HepG2 (cell line): Measurements from ENCODE around the gene C9orf50. TPM values are rescaled to one million over a fixed set of nuclear protein-coding genes. Genes with fewer than 3 reads are reported as not detected.

Source experiments
- AHR ChIP-seq: IDR thresholded peaks from 2 replicates; pipeline ENCODE4 v1.6.1; 2018; ENCODE audit warnings: missing genetic modification reagents, missing compliant biosample characterization
- BHLHE40 ChIP-seq: IDR thresholded peaks from 2 replicates; pipeline ENCODE4 v1.6.1; 2011; ENCODE audit warnings: low read length, improper control_type of control experiment
- HDAC6 ChIP-seq: fragments of 200-600 bp; sonication (generic); IDR thresholded peaks from 2 replicates; pipeline ENCODE4 v1.7.0; 2017; ENCODE audit warnings: mild to moderate bottlenecking, antibody characterized with exemption, low read length, low read depth
- KMT2B ChIP-seq: IDR thresholded peaks from 2 replicates; pipeline ENCODE4 v1.6.1; 2016; ENCODE audit warnings: missing genetic modification reagents, missing compliant biosample characterization
- NCOA2 ChIP-seq: sonication (generic); formaldehyde crosslinking; IDR thresholded peaks from 2 replicates; pipeline ENCODE4 v1.8.0; 2022; ENCODE audit warnings: inconsistent platforms
- NFYB ChIP-seq: sonication (generic); formaldehyde crosslinking; IDR thresholded peaks from 2 replicates; pipeline ENCODE4 v1.4.0; 2020; ENCODE audit warnings: missing genetic modification reagents
- RARA ChIP-seq: IDR thresholded peaks from 2 replicates; pipeline ENCODE4 v1.6.1; 2016; ENCODE audit warnings: missing genetic modification reagents, missing compliant biosample characterization
- SMAD1 ChIP-seq: sonication (generic); formaldehyde crosslinking; IDR thresholded peaks from 2 replicates; pipeline ENCODE4 v1.4.0; 2020; ENCODE audit warnings: missing genetic modification reagents, low read depth, mild to moderate bottlenecking, borderline replicate concordance
- ZNF317 ChIP-seq: sonication (generic); formaldehyde crosslinking; IDR thresholded peaks from 2 replicates; pipeline ENCODE4 v1.5.0; 2020; ENCODE audit warnings: mild to moderate bottlenecking, missing genetic modification reagents
- ZNF451 ChIP-seq: sonication (generic); formaldehyde crosslinking; IDR thresholded peaks from 2 replicates; pipeline ENCODE4 v1.5.0; 2020; ENCODE audit warnings: mild to moderate bottlenecking, missing genetic modification reagents
- ZNF557 ChIP-seq: sonication (generic); formaldehyde crosslinking; IDR thresholded peaks from 2 replicates; pipeline ENCODE4 v1.4.0; 2020; ENCODE audit warnings: missing genetic modification reagents
- ZNF792 ChIP-seq: IDR thresholded peaks from 2 replicates; pipeline ENCODE4 v1.6.1; 2016
- polyA plus RNA-seq, 8 experiments: library from polyadenylated mRNA; depleted of rRNA in 3 of 8; stranded (reverse) in 7 of 8; unstranded in 1 of 8; fragments of >200 nt; fragmentation: Illumina TruSeq in 4 of 8; extraction: Trizol in 4 of 8; gene quantifications; 2 replicates each; pipeline versions ENCODE4 v1.2.1 to v1.2.3, GENCODE V29; 2011 to 2016; ENCODE audit warnings: low read depth in 4 of 8, missing spikeins in 1 of 8, mixed read lengths in 1 of 8; ENCODE audit not compliant: insufficient read depth in 1 of 8
- total RNA-seq, 5 experiments: library from RNA; depleted of rRNA; stranded (reverse); fragments of >200 nt; fragmentation: Illumina TruSeq; extraction: Trizol; gene quantifications; 2 replicates each; pipeline ENCODE4 v1.2.3, GENCODE V29; 2016; ENCODE audit warnings: low read depth in 1 of 5
- TF ChIP-seq, protein P1 (sequence below): sonication (generic); formaldehyde crosslinking; IDR thresholded peaks from 2 replicates; pipeline ENCODE4 v1.5.0; 2020; ENCODE audit warnings: missing genetic modification reagents
- TF ChIP-seq, protein P2 (sequence below): sonication (generic); formaldehyde crosslinking; IDR thresholded peaks from 2 replicates; pipeline ENCODE4 v1.5.0; 2020; ENCODE audit warnings: mild to moderate bottlenecking, missing genetic modification reagents, borderline replicate concordance
- TF ChIP-seq, protein P3 (sequence below): sonication (generic); formaldehyde crosslinking; conservative IDR thresholded peaks from 2 replicates; pipeline ENCODE4 v1.8.0; 2022; ENCODE audit warnings: missing genetic modification reagents
- TF ChIP-seq, protein P4 (sequence below): sonication (generic); formaldehyde crosslinking; IDR thresholded peaks from 2 replicates; pipeline ENCODE4 v1.4.0; 2020; ENCODE audit warnings: missing genetic modification reagents, mild to moderate bottlenecking, borderline replicate concordance
- TF ChIP-seq, protein P5 (sequence below): sonication (generic); formaldehyde crosslinking; IDR thresholded peaks from 2 replicates; pipeline ENCODE4 v1.4.0; 2020; ENCODE audit warnings: mild to moderate bottlenecking, missing genetic modification reagents
- TF ChIP-seq, protein P6 (sequence below): sonication (generic); formaldehyde crosslinking; IDR thresholded peaks from 2 replicates; pipeline ENCODE4 v1.8.0; 2023; ENCODE audit warnings: mild to moderate bottlenecking, missing genetic modification reagents

The C9orf50 gene
- total and polyA plus RNA-seq, 2 of the 13 experiments (the other 11 are each of a cell fraction or from before 2014, with no cell fraction given): not detected

DNA sequence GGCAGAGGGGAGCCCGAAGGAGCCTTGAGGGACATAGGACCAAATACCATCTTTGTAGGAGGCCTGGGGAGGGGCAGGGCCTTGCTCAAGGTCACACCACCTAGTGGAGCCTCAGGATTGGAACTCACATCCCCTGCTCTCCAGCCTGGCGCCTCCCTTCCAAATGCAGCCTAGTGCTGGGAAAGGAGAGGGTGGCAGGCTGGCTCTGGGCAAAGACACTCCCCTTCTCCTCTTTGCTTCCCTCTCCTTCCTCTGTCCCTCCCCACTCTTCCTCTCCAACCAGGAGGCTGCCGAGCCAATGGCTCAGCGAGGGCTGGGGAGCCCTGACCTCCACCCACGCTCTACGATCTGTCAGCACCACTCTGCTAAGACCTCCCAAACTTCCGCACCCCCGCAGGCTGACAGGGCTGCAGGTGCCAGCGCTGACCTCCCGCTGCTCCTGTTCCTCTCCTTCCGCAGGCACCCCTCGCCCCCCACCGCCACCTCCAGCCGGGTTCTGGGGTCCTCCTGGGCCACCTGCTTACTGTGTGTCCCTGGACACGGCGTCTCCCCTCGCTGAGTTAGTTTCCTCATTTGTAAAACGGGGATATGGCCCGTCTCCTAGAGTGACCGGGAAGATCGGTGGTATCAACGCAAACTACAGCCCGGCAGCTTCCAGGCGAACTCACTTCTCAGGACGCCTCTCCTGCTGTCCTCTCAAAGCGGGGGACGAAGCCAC is 52.9 kb downstream of the C9orf50 start (continued):
- TF ChIP-seq, protein P1, sequence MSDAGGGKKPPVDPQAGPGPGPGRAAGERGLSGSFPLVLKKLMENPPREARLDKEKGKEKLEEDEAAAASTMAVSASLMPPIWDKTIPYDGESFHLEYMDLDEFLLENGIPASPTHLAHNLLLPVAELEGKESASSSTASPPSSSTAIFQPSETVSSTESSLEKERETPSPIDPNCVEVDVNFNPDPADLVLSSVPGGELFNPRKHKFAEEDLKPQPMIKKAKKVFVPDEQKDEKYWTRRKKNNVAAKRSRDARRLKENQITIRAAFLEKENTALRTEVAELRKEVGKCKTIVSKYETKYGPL (CRISPR knock-in tag): no peak
- TF ChIP-seq NFYB (0 out of 2 replicates have a peak, but pooled peaks have one; percentile 27), AHR (CRISPR knock-in tag) (no peak), BHLHE40 (no peak), ZNF451 (peak; percentile 20; the same call in 1 of the 2 replicates), KMT2B (no peak), NCOA2 (peak; percentile 15; the same call in 1 of the 2 replicates), SMAD1 (peak; percentile 70; the same call in 1 of the 2 replicates), ZNF317 (0 out of 2 replicates have a peak, but pooled peaks have one; percentile 30), HDAC6 (no peak), ZNF792 (peak; percentile 56; the same call in 1 of the 2 replicates), RARA (peak; percentile 56; the same call in 1 of the 2 replicates), ZNF557 (CRISPR knock-in tag) (no peak)
- TF ChIP-seq, protein P2, sequence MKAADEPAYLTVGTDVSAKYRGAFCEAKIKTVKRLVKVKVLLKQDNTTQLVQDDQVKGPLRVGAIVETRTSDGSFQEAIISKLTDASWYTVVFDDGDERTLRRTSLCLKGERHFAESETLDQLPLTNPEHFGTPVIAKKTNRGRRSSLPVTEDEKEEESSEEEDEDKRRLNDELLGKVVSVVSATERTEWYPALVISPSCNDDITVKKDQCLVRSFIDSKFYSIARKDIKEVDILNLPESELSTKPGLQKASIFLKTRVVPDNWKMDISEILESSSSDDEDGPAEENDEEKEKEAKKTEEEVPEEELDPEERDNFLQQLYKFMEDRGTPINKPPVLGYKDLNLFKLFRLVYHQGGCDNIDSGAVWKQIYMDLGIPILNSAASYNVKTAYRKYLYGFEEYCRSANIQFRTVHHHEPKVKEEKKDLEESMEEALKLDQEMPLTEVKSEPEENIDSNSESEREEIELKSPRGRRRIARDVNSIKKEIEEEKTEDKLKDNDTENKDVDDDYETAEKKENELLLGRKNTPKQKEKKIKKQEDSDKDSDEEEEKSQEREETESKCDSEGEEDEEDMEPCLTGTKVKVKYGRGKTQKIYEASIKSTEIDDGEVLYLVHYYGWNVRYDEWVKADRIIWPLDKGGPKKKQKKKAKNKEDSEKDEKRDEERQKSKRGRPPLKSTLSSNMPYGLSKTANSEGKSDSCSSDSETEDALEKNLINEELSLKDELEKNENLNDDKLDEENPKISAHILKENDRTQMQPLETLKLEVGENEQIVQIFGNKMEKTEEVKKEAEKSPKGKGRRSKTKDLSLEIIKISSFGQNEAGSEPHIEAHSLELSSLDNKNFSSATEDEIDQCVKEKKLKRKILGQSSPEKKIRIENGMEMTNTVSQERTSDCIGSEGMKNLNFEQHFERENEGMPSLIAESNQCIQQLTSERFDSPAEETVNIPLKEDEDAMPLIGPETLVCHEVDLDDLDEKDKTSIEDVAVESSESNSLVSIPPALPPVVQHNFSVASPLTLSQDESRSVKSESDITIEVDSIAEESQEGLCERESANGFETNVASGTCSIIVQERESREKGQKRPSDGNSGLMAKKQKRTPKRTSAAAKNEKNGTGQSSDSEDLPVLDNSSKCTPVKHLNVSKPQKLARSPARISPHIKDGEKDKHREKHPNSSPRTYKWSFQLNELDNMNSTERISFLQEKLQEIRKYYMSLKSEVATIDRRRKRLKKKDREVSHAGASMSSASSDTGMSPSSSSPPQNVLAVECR (CRISPR knock-in tag): 0 out of 2 replicates have a peak, but pooled peaks have one; percentile 14
- TF ChIP-seq, protein P3, sequence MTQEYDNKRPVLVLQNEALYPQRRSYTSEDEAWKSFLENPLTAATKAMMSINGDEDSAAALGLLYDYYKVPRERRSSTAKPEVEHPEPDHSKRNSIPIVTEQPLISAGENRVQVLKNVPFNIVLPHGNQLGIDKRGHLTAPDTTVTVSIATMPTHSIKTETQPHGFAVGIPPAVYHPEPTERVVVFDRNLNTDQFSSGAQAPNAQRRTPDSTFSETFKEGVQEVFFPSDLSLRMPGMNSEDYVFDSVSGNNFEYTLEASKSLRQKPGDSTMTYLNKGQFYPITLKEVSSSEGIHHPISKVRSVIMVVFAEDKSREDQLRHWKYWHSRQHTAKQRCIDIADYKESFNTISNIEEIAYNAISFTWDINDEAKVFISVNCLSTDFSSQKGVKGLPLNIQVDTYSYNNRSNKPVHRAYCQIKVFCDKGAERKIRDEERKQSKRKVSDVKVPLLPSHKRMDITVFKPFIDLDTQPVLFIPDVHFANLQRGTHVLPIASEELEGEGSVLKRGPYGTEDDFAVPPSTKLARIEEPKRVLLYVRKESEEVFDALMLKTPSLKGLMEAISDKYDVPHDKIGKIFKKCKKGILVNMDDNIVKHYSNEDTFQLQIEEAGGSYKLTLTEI: no peak
- TF ChIP-seq, protein P4, sequence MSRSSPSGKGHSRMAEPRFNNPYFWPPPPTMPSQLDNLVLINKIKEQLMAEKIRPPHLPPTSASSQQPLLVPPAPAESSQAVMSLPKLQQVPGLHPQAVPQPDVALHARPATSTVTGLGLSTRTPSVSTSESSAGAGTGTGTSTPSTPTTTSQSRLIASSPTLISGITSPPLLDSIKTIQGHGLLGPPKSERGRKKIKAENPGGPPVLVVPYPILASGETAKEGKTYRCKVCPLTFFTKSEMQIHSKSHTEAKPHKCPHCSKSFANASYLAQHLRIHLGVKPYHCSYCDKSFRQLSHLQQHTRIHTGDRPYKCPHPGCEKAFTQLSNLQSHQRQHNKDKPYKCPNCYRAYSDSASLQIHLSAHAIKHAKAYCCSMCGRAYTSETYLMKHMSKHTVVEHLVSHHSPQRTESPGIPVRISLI (CRISPR knock-in tag): peak; percentile 55; the same call in 1 of the 2 replicates
- TF ChIP-seq, protein P5, sequence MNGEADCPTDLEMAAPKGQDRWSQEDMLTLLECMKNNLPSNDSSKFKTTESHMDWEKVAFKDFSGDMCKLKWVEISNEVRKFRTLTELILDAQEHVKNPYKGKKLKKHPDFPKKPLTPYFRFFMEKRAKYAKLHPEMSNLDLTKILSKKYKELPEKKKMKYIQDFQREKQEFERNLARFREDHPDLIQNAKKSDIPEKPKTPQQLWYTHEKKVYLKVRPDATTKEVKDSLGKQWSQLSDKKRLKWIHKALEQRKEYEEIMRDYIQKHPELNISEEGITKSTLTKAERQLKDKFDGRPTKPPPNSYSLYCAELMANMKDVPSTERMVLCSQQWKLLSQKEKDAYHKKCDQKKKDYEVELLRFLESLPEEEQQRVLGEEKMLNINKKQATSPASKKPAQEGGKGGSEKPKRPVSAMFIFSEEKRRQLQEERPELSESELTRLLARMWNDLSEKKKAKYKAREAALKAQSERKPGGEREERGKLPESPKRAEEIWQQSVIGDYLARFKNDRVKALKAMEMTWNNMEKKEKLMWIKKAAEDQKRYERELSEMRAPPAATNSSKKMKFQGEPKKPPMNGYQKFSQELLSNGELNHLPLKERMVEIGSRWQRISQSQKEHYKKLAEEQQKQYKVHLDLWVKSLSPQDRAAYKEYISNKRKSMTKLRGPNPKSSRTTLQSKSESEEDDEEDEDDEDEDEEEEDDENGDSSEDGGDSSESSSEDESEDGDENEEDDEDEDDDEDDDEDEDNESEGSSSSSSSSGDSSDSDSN: peak; percentile 72
- TF ChIP-seq, protein P6, sequence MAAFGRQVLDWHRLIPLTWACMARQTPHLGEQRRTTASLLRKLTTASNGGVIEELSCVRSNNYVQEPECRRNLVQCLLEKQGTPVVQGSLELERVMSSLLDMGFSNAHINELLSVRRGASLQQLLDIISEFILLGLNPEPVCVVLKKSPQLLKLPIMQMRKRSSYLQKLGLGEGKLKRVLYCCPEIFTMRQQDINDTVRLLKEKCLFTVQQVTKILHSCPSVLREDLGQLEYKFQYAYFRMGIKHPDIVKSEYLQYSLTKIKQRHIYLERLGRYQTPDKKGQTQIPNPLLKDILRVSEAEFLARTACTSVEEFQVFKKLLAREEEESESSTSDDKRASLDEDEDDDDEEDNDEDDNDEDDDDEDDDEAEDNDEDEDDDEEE (CRISPR knock-in tag): 0 out of 2 replicates have a peak, but pooled peaks have one; percentile 62
